T-cell (primary cell): Measurements from ENCODE around the gene ARSB. TPM values are rescaled to one million over a fixed set of nuclear protein-coding genes. Genes with fewer than 3 reads are reported as not detected.

ENCODE experiments used
- ATAC-seq, 4 experiments: fragments of 200-7000 bp in 3 of 4; fragments of 150-1000 bp in 1 of 4; cut with Tn5 transposase; replicated peaks in 1 of 4; 1 replicate in 3 of 4; 2 replicates in 1 of 4; pipeline ENCODE4 v1.10.0; 2021; ENCODE audit warnings: moderate library complexity in 3 of 4, mild to moderate bottlenecking in 2 of 4, moderate number of reproducible peaks in 1 of 4
- CTCF ChIA-PET, 2 donors: fragments of 300-600 bp; sonication (Branson Sonifier 250); formaldehyde crosslinking; loops; one replicate each; lab custom pipeline; 2022; ENCODE audit warnings: antibody characterized with exemption in 2 of 2; lab: Charles Lee
- POLR2A ChIA-PET, 2 donors: fragments of 300-600 bp; sonication (Branson Sonifier 250); formaldehyde crosslinking; loops; one replicate each; lab custom pipeline; 2022; ENCODE audit warnings: antibody characterized with exemption in 2 of 2; lab: Charles Lee
- DNase-seq, 35 experiments: peaks; one replicate each; pipeline versions ENCODE4 v3.0.0 to v3.0.0-alpha.2; 2013 to 2023
- H3K27ac ChIP-seq: one replicate; pipeline ENCODE4 v1.5.1; 2013; ENCODE audit warnings: low read length
- H3K27me3 ChIP-seq, 2 experiments: replicated peaks in 1 of 2; 1 replicate in 1 of 2; 2 replicates in 1 of 2; pipeline versions ENCODE4 v1.6.1 to v1.7.0; 2013; ENCODE audit warnings: low read length in 1 of 2, mixed read lengths in 1 of 2; ENCODE audit not compliant: control insufficient read depth in 2 of 2, insufficient read depth in 2 of 2; ENCODE audit errors: extremely low read depth in 1 of 2
- H3K36me3 ChIP-seq, 2 donors: 1 replicate in 1 of 2; 2 replicates in 1 of 2; pipeline versions ENCODE4 v1.6.1 to v1.7.0; 2013; ENCODE audit warnings: low read length in 1 of 2; ENCODE audit not compliant: control insufficient read depth in 2 of 2, insufficient read depth in 1 of 2; ENCODE audit errors: extremely low read depth in 1 of 2
- H3K4me1 ChIP-seq, 2 experiments: 1 replicate in 1 of 2; 2 replicates in 1 of 2; pipeline versions ENCODE4 v1.6.1 to v1.7.0; 2013; ENCODE audit warnings: low read length in 2 of 2, mixed read lengths in 1 of 2; ENCODE audit not compliant: insufficient read depth in 2 of 2, control insufficient read depth in 1 of 2; ENCODE audit errors: extremely low read depth in 1 of 2
- H3K4me3 ChIP-seq, 2 donors: 1 replicate in 1 of 2; 2 replicates in 1 of 2; pipeline versions ENCODE4 v1.5.1 to v1.7.0; 2013; ENCODE audit warnings: mild to moderate bottlenecking in 2 of 2, low read length in 1 of 2, moderate library complexity in 1 of 2; ENCODE audit not compliant: control insufficient read depth in 1 of 2; ENCODE audit errors: extremely low read depth in 1 of 2
- H3K9me3 ChIP-seq: 2 replicates; pipeline ENCODE4 v1.7.0; 2013
- H3K27ac Mint-ChIP-seq, 2 donors: one replicate each; pipeline ENCODE4 v1.8.0; 2020 to 2021; ENCODE audit warnings: mild to moderate bottlenecking in 2 of 2, mixed read lengths in 2 of 2
- H3K27me3 Mint-ChIP-seq, 2 donors: one replicate each; pipeline ENCODE4 v1.8.0; 2021 to 2022; ENCODE audit warnings: mixed read lengths in 2 of 2
- H3K36me3 Mint-ChIP-seq: one replicate; pipeline ENCODE4 v1.8.0; 2021; ENCODE audit warnings: mixed read lengths
- H3K4me1 Mint-ChIP-seq, 3 donors: one replicate each; pipeline ENCODE4 v1.8.0; 2020 to 2022; ENCODE audit warnings: mixed read lengths in 3 of 3, mild to moderate bottlenecking in 1 of 3
- H3K4me3 Mint-ChIP-seq, 3 donors: one replicate each; pipeline ENCODE4 v1.8.0; 2020 to 2022; ENCODE audit warnings: mild to moderate bottlenecking in 3 of 3, mixed read lengths in 3 of 3, moderate library complexity in 3 of 3
- H3K9me3 Mint-ChIP-seq, 3 donors: one replicate each; pipeline ENCODE4 v1.8.0; 2020 to 2022; ENCODE audit warnings: mixed read lengths in 3 of 3
- WGBS: methylation state at CpG from one replicate; pipeline ENCODE4 v1.1.5; 2013; ENCODE audit warnings: missing lambda C conversion rate; ENCODE audit not compliant: insufficient coverage; 5-methylcytosine and 5-hydroxymethylcytosine counted together
- total RNA-seq, 35 experiments: library from RNA in 6 of 35; stranded (reverse) in 6 of 35; fragments of 120-200 nt in 1 of 35; gene quantifications; one replicate each; pipeline versions ENCODE4 v1.2.1 to v1.2.4 and lab custom pipeline; 2013 to 2026

Gene ARSB
- total RNA-seq, 5 donors from 2014 or later (not counting 1 experiment from before 2014, with no cell fraction given) = 5.6 to 7.1 (median 6.9) TPM

GRCh38 chr5:78782728-78783127 is 202.4 kb downstream of the ARSB start:
- H3K27me3 ChIP-seq = no peaks in the 10 kb centered on the region
- no peak overlapping the region for H3K4me3 ChIP-seq
- H3K9me3 ChIP-seq = no peaks in the 10 kb centered on the region
- Mint-ChIP-seq H3K27me3 (no peaks in the 10 kb centered on the region), H3K9me3 (peaks cover 2 to 12% (median 3%) of the 10 kb centered on the region in 3 donors), H3K27ac (no peak overlapping the region), H3K4me3 (no peak overlapping the region), H3K36me3 (peaks cover 58% of the 10 kb centered on the region), H3K4me1 (peaks cover 0 to 4% (median 4%) of the 10 kb centered on the region in 3 donors)
- DNase-seq (no peak), ATAC-seq (no peak)
- WGBS = no CpG with 5 or more reads among the region's 1 CpG
- H3K27ac ChIP-seq = no peak overlapping the region
- no peaks in the 10 kb centered on the region for H3K4me1 ChIP-seq
- ChIA-PET CTCF (no interaction called here), POLR2A (no interaction called here)
- peaks cover 0 to 3% of the 10 kb centered on the region in 2 donors for H3K36me3 ChIP-seq

- CTCF ChIA-PET = no interaction called here
- DNase-seq = no peak
- H3K4me3 ChIP-seq = no peak overlapping the region
- peaks cover 51% of the 10 kb centered on the region for H3K36me3 Mint-ChIP-seq
- no peaks in the 10 kb centered on the region for H3K9me3 ChIP-seq
- no peak for ATAC-seq
- no peaks in the 10 kb centered on the region for H3K4me1 ChIP-seq
- H3K27ac ChIP-seq = no peak overlapping the region
- H3K27me3 Mint-ChIP-seq = no peaks in the 10 kb centered on the region
- peaks cover 0 to 4% (median 4%) of the 10 kb centered on the region in 3 donors for H3K4me1 Mint-ChIP-seq
- H3K9me3 Mint-ChIP-seq = peaks cover 0 to 12% (median 3%) of the 10 kb centered on the region in 3 donors
- H3K27ac Mint-ChIP-seq = no peak overlapping the region
- WGBS = 87% methylated on average over 4 of the region's 7 CpGs
- no peak overlapping the region for H3K4me3 Mint-ChIP-seq
- POLR2A ChIA-PET = no interaction called here
- H3K36me3 ChIP-seq = peaks cover 0 to 3% of the 10 kb centered on the region in 2 donors
- H3K27me3 ChIP-seq = no peaks in the 10 kb centered on the region
Observed at GRCh38 chr5:78781611-78782286, 203.4 kb downstream of the ARSB start.

GRCh38 chr5:78779771-78780616 is 205.1 kb downstream of the ARSB start:
- Mint-ChIP-seq H3K9me3 (peaks cover 0 to 8% (median 3%) of the 10 kb centered on the region in 3 donors), H3K36me3 (peaks cover 47% of the 10 kb centered on the region), H3K4me3 (no peak overlapping the region), H3K27me3 (no peaks in the 10 kb centered on the region), H3K4me1 (peaks cover 0 to 4% (median 4%) of the 10 kb centered on the region in 3 donors), H3K27ac (no peak overlapping the region)
- H3K4me1 ChIP-seq = no peaks in the 10 kb centered on the region
- no peaks in the 10 kb centered on the region for H3K27me3 ChIP-seq
- H3K9me3 ChIP-seq = no peaks in the 10 kb centered on the region
- ChIA-PET CTCF (interaction anchor here in 1 of 2 donors (0.6 kb wide), 1 partner anchor 478 kb away, joined by 4 read pairs; no protein-coding TSS in a partner anchor), POLR2A (no interaction called here)
- ATAC-seq (no peak), DNase-seq (no peak)
- no peak overlapping the region for H3K4me3 ChIP-seq
- peaks cover 0 to 3% of the 10 kb centered on the region in 2 donors for H3K36me3 ChIP-seq
- 93% methylated on average over 8 of the region's 12 CpGs for WGBS
- no peak overlapping the region for H3K27ac ChIP-seq

GRCh38 chr5:78779262-78779661 is 205.8 kb downstream of the ARSB start:
- Mint-ChIP-seq H3K27ac (no peak overlapping the region), H3K4me3 (no peak overlapping the region), H3K4me1 (peaks cover 0 to 4% (median 4%) of the 10 kb centered on the region in 3 donors), H3K36me3 (peaks cover 52% of the 10 kb centered on the region), H3K9me3 (peaks cover 0 to 5% (median under 1%) of the 10 kb centered on the region in 3 donors), H3K27me3 (no peaks in the 10 kb centered on the region)
- Histone ChIP-seq H3K27ac (no peak overlapping the region), H3K36me3 (peaks cover 0 to 3% of the 10 kb centered on the region in 2 donors), H3K4me3 (no peak overlapping the region), H3K9me3 (no peaks in the 10 kb centered on the region), H3K4me1 (no peaks in the 10 kb centered on the region), H3K27me3 (no peaks in the 10 kb centered on the region)
- ChIA-PET CTCF (interaction anchor here in 1 of 2 donors (0.6 kb wide), 1 partner anchor 477 kb away, joined by 4 read pairs; no protein-coding TSS in a partner anchor), POLR2A (no interaction called here)
- ATAC-seq = no peak
- no peak for DNase-seq
- WGBS = no CpG with 5 or more reads among the region's 4 CpGs

GRCh38 chr5:78778538-78778937 is 206.6 kb downstream of the ARSB start:
- Histone ChIP-seq H3K4me1 (no peaks in the 10 kb centered on the region), H3K27me3 (no peaks in the 10 kb centered on the region), H3K4me3 (no peak overlapping the region), H3K27ac (no peak overlapping the region), H3K9me3 (no peaks in the 10 kb centered on the region), H3K36me3 (peaks cover 0 to 3% of the 10 kb centered on the region in 2 donors)
- Mint-ChIP-seq H3K4me1 (peaks cover 0 to 2% (median 2%) of the 10 kb centered on the region in 3 donors), H3K27ac (no peak overlapping the region), H3K36me3 (peaks cover 52% of the 10 kb centered on the region), H3K27me3 (no peaks in the 10 kb centered on the region), H3K4me3 (no peak overlapping the region), H3K9me3 (no peaks in the 10 kb centered on the region)
- ChIA-PET CTCF (no interaction called here), POLR2A (no interaction called here)
- ATAC-seq = no peak
- DNase-seq = no peak
- no CpG with 5 or more reads among the region's 1 CpG for WGBS

GRCh38 chr5:78777901-78778300 is 207.2 kb downstream of the ARSB start:
- Mint-ChIP-seq H3K27me3 (no peaks in the 10 kb centered on the region), H3K4me3 (no peak overlapping the region), H3K27ac (no peak overlapping the region), H3K9me3 (no peaks in the 10 kb centered on the region), H3K36me3 (peaks cover 53% of the 10 kb centered on the region), H3K4me1 (no peaks in the 10 kb centered on the region)
- no peak overlapping the region for H3K4me3 ChIP-seq
- no peak overlapping the region for H3K27ac ChIP-seq
- CTCF ChIA-PET = no interaction called here
- DNase-seq (no peak), ATAC-seq (no peak)
- H3K27me3 ChIP-seq = no peaks in the 10 kb centered on the region
- no peaks in the 10 kb centered on the region for H3K4me1 ChIP-seq
- no peaks in the 10 kb centered on the region for H3K9me3 ChIP-seq
- POLR2A ChIA-PET = no interaction called here
- H3K36me3 ChIP-seq = peaks cover 0 to 3% of the 10 kb centered on the region in 2 donors
- 94% methylated on average over 4 of the region's 5 CpGs for WGBS
